ENCODE results near the gene NVL.

The NVL gene

DNA sequence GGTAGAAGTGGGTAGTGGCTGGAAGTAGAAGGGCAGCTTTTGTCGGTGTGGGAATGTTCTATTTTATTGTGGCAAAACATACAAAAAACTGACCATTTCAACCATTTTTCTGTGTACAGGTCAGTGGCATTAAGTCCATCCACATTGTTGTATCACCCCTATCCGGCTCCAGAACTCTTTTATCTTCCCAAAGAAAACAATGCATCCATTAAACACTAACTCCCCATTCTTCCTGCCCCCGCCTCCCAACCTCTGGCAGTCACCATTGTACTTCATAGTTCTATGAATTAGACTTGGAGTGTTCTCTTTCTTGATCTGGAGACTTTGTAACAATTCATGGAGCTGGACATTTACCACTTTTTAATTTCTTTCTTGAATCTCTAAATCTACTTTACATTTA lies 91.2 kb downstream of the NVL start:
- Mint-ChIP-seq H3K27me3 (ENCODE audit: low read depth) (no peaks in the 10 kb centered on the region), H3K9me3 (no peaks in the 10 kb centered on the region), H3K36me3 (ENCODE audit: low read depth) (peaks cover 45% of the 10 kb centered on the region), H3K4me1 (no peaks in the 10 kb centered on the region), H3K27ac (no peak overlapping the region), H3K4me3 (no peak overlapping the region)
- TF ChIP-seq, protein P1, sequence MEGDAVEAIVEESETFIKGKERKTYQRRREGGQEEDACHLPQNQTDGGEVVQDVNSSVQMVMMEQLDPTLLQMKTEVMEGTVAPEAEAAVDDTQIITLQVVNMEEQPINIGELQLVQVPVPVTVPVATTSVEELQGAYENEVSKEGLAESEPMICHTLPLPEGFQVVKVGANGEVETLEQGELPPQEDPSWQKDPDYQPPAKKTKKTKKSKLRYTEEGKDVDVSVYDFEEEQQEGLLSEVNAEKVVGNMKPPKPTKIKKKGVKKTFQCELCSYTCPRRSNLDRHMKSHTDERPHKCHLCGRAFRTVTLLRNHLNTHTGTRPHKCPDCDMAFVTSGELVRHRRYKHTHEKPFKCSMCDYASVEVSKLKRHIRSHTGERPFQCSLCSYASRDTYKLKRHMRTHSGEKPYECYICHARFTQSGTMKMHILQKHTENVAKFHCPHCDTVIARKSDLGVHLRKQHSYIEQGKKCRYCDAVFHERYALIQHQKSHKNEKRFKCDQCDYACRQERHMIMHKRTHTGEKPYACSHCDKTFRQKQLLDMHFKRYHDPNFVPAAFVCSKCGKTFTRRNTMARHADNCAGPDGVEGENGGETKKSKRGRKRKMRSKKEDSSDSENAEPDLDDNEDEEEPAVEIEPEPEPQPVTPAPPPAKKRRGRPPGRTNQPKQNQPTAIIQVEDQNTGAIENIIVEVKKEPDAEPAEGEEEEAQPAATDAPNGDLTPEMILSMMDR (IDR thresholded peaks at IDR 0.05; ENCODE audit: unreplicated experiment in 3 of 3) = no peak

DNA sequence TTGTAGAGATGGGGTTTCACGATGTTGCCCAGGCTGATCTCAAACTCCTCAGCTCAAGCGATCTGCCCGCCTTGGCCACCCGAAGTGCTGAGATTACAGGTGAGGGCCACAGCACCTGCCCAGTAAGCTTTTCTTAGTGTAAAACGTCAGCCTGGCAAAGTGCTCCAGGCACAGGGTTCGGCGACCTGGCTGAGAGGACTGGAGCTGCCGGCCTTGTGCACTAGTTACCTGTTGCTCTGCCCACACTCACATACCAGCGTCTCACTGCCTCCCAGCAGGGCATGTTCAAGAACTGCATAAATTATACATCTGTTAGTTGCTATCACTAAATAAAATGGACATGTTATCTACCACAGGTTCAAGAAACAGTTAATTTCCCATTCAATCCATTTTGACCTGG lies 91.8 kb downstream of the NVL start:
- Mint-ChIP-seq H3K27ac (no peak overlapping the region), H3K36me3 (ENCODE audit: low read depth) (peaks cover 50% of the 10 kb centered on the region), H3K4me3 (no peak overlapping the region), H3K27me3 (ENCODE audit: low read depth) (no peaks in the 10 kb centered on the region), H3K4me1 (no peaks in the 10 kb centered on the region), H3K9me3 (no peaks in the 10 kb centered on the region)
- TF ChIP-seq, protein P1 (IDR thresholded peaks at IDR 0.05; ENCODE audit: unreplicated experiment in 3 of 3) = no peak

DNA sequence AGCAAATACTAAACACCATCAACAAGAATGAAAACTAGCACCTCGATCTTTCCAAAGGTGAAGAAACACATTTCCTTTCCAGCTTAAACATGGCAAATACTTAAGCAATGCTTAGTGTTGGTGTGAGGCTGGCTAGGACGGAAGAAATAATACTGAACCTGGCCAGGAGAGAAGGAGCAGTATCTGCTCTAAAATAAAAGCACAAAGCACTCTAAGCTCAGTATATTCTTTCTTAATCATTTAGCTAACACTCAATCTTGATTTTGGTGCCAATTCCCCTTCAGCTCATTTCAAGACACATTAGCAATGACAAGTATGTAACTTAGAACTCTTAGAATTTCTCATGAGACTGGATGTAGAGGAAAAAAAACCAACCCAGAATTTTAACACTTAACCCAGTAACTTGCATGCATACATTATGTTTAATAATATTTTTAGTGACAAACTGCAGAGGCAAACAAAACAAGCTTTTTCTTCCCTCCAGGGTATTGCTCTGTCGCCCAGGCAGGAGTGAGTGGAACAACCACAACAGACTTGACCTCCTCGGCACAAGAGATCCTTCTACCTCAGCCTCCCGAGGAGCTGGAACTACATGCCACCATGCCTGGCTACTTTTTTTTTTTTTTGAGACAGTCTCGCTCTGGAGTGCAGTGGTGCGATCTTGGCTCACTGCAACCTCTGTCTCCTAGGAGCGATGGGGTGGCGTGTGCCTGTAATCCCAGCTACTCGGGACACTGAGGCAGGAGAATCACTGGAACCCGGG lies 92.7 kb downstream of the NVL start:
- H3K4me1 Mint-ChIP-seq = no peaks in the 10 kb centered on the region
- TF ChIP-seq, protein P1 (IDR thresholded peaks at IDR 0.05; ENCODE audit: unreplicated experiment in 3 of 3) = no peak
- no peaks in the 10 kb centered on the region for H3K9me3 Mint-ChIP-seq
- no peaks in the 10 kb centered on the region for H3K27me3 Mint-ChIP-seq (ENCODE audit: low read depth)
- H3K27ac Mint-ChIP-seq = no peak overlapping the region
- H3K36me3 Mint-ChIP-seq (ENCODE audit: low read depth) = peaks cover 59% of the 10 kb centered on the region
- H3K4me3 Mint-ChIP-seq = no peak overlapping the region

DNA sequence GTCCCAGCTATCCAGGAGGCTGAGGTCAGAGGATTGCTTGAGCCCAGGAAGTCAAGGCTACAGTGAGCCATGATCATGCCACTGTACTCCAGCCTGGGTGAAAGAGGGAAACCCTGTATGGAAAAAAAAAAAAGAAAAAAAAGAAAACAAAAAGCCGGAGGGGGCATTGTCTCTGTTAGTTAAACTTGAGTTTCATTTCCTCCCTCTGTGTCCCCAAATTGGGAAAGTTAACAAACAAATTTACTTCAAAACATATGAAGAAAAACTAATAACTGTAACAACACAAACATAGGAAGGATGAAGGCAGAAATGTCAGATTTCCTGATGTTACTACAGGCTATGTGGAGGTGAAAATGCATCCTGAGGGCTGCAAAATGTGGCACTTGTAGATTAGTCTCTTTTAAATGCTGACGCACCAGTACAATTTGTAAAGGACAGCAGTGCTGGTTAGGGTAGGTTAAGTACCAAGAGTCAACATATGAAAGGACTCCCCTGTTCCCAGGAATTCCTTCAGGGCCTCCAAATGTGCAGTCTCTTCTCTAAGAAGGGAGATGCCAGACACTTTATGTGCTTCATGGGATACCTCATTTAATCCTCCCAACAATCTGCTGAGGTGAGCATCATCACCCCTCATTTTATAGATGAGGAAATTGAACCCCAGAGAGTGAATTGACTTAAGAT lies 94.0 kb downstream of the NVL start:
- Mint-ChIP-seq H3K4me1 (no peaks in the 10 kb centered on the region), H3K27ac (no peak overlapping the region), H3K27me3 (ENCODE audit: low read depth) (no peaks in the 10 kb centered on the region), H3K36me3 (ENCODE audit: low read depth) (peaks cover 59% of the 10 kb centered on the region), H3K4me3 (no peak overlapping the region), H3K9me3 (no peaks in the 10 kb centered on the region)
- TF ChIP-seq, protein P1 (IDR thresholded peaks at IDR 0.05; ENCODE audit: unreplicated experiment in 3 of 3) = no peak

DNA sequence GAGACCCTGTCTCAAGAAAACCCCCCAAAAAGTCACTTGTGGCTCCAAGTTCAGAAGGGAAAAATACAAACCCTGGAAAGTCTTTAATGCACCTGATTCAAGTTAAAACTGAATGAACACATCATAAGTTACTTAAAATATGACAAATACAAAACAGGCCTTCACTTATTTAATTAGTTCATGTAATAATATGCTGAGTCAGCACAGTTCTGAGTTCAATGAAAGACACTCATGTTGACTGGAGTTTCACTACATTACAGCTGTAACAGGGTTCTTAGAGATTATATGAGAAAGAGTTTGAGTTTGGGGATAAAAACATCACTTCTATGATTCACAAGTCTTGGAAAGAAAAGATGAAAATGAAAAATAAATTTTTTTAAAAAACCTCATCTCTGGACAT lies 96.0 kb downstream of the NVL start:
- H3K27me3 Mint-ChIP-seq (ENCODE audit: low read depth) = no peaks in the 10 kb centered on the region
- H3K27ac Mint-ChIP-seq = no peak overlapping the region
- no peak overlapping the region for H3K4me3 Mint-ChIP-seq
- H3K4me1 Mint-ChIP-seq = no peaks in the 10 kb centered on the region
- H3K9me3 Mint-ChIP-seq = no peaks in the 10 kb centered on the region
- TF ChIP-seq, protein P1 (IDR thresholded peaks at IDR 0.05; ENCODE audit: unreplicated experiment in 3 of 3) = no peak
- peaks cover 70% of the 10 kb centered on the region for H3K36me3 Mint-ChIP-seq (ENCODE audit: low read depth)

All from nephron (organoid).